K562 (cell line): ENCODE data around the gene FUBP3. TPM values are rescaled to one million over a fixed set of nuclear protein-coding genes. Genes with fewer than 3 reads are reported as not detected.
A peak's percentile ranks its signal among the peaks of the same experiment; 100 is the strongest.

ENCODE experiments used
- ARID2 ChIP-seq: fragments of 450-650 bp; IDR thresholded peaks from 2 replicates; pipeline ENCODE4 v1.6.1; 2017; ENCODE audit warnings: antibody characterized with exemption, mild to moderate bottlenecking
- BRF1 ChIP-seq: IDR thresholded peaks from 3 replicates; pipeline ENCODE4 v1.6.1; 2011; ENCODE audit warnings: borderline replicate concordance, mild to moderate bottlenecking; ENCODE audit not compliant: insufficient read length; ENCODE audit errors: extremely low read depth
- CBX5 ChIP-seq: IDR thresholded peaks from 2 replicates; pipeline ENCODE4 v1.6.1; 2014; ENCODE audit warnings: low read depth, borderline replicate concordance
- CSDE1 ChIP-seq, 2 experiments: fragments of 450-650 bp; IDR thresholded peaks; 2 replicates each; pipeline ENCODE4 v1.6.1; 2016; ENCODE audit warnings: mild to moderate bottlenecking in 1 of 2
- FOXM1 ChIP-seq, 2 experiments: fragments of 450-650 bp in 1 of 2; sonication (generic) in 1 of 2; formaldehyde crosslinking in 1 of 2; IDR thresholded peaks; 2 replicates each; pipeline versions ENCODE4 v1.6.1 to v1.9.0; 2017 to 2022; ENCODE audit warnings: low read depth in 2 of 2, mild to moderate bottlenecking in 2 of 2, missing genetic modification reagents in 1 of 2, moderate library complexity in 1 of 2
- HMG20B ChIP-seq: fragments of 250-450 bp; sonication (Bioruptor Pico); IDR thresholded peaks from 2 replicates; pipeline ENCODE4 v1.5.0; 2021; ENCODE audit warnings: mild to moderate bottlenecking
- KLF16 ChIP-seq: IDR thresholded peaks from 2 replicates; pipeline ENCODE4 v1.6.1; 2016; ENCODE audit warnings: antibody characterized with exemption
- MTA2 ChIP-seq: fragments of 450-650 bp; IDR thresholded peaks from 2 replicates; pipeline ENCODE4 v1.6.1; 2016; ENCODE audit warnings: low read depth
- MYC ChIP-seq, 2 experiments: fragments of 250-450 bp in 1 of 2; sonication (Bioruptor Pico) in 1 of 2; IDR thresholded peaks; 2 replicates each; pipeline versions ENCODE4 v1.5.1 to v1.6.1; 2012 to 2021; ENCODE audit warnings: low read depth in 2 of 2, borderline replicate concordance in 1 of 2, improper control_type of control experiment in 1 of 2, low read length in 1 of 2, mild to moderate bottlenecking in 1 of 2, moderate library complexity in 1 of 2
- NR4A1 ChIP-seq, 2 experiments: fragments of 250-450 bp in 1 of 2; fragments of 450-650 bp in 1 of 2; sonication (Bioruptor Pico) in 1 of 2; IDR thresholded peaks; 2 replicates each; pipeline versions ENCODE4 v1.4.0 to v1.6.1; 2016 to 2020; ENCODE audit warnings: mild to moderate bottlenecking in 2 of 2, missing compliant biosample characterization in 1 of 2, missing genetic modification characterization in 1 of 2, moderate library complexity in 1 of 2
- RBFOX2 ChIP-seq: fragments of 200-400 bp; formaldehyde crosslinking; IDR thresholded peaks from 2 replicates; pipeline ENCODE4 v1.6.1; 2017; ENCODE audit warnings: low read depth, mild to moderate bottlenecking, low read length, moderate library complexity
- ZBED1 ChIP-seq: IDR thresholded peaks from 2 replicates; pipeline ENCODE4 v1.6.1; 2014
- ZBTB34 ChIP-seq: fragments of 250-450 bp; sonication (Bioruptor Pico); IDR thresholded peaks from 2 replicates; pipeline ENCODE4 v1.8.0; 2021; ENCODE audit warnings: mild to moderate bottlenecking, moderate library complexity
- ZNF224 ChIP-seq: sonication (generic); formaldehyde crosslinking; IDR thresholded peaks from 2 replicates; pipeline ENCODE4 v1.8.0; 2022; ENCODE audit warnings: mild to moderate bottlenecking, missing genetic modification reagents
- ZNF232 ChIP-seq: sonication (generic); formaldehyde crosslinking; IDR thresholded peaks from 2 replicates; pipeline ENCODE4 v1.8.0; 2022; ENCODE audit warnings: mild to moderate bottlenecking, missing genetic modification reagents
- ZNF316 ChIP-seq: fragments of 450-650 bp; IDR thresholded peaks from 2 replicates; pipeline ENCODE4 v1.6.1; 2016
- ZNF41 ChIP-seq: fragments of 250-450 bp; sonication (Bioruptor Pico); conservative IDR thresholded peaks from 2 replicates; pipeline ENCODE4 v1.4.0; 2020; ENCODE audit warnings: mild to moderate bottlenecking
- ZNF551 ChIP-seq: fragments of 250-450 bp; sonication (Bioruptor Pico); IDR thresholded peaks from 2 replicates; pipeline ENCODE4 v1.5.0; 2021; ENCODE audit warnings: mild to moderate bottlenecking, moderate library complexity
- ZNF780A ChIP-seq: fragments of 250-450 bp; sonication (Bioruptor Pico); IDR thresholded peaks from 2 replicates; pipeline ENCODE4 v1.5.0; 2021; ENCODE audit warnings: mild to moderate bottlenecking
- ZNF79 ChIP-seq: fragments of 250-450 bp; sonication (Bioruptor Pico); IDR thresholded peaks from 2 replicates; pipeline ENCODE4 v1.4.0; 2020; ENCODE audit warnings: low read depth, mild to moderate bottlenecking, moderate library complexity
- polyA plus RNA-seq, 8 experiments: library from polyadenylated mRNA; depleted of rRNA in 4 of 8; stranded (reverse) in 5 of 8; unstranded in 3 of 8; fragments of >200 nt; fragmentation: Nextera tagmentation in 2 of 8; fragmentation: Illumina TruSeq in 1 of 8; extraction: Ambion mirVana in 2 of 8; extraction: Trizol in 1 of 8; gene quantifications; 2 replicates each; pipeline versions ENCODE4 v1.2.1 to v1.2.3, GENCODE V29; 2011 to 2014; ENCODE audit warnings: inconsistent platforms in 1 of 8, missing spikeins in 1 of 8
- total RNA-seq, 7 experiments: library from RNA; depleted of rRNA in 6 of 7; stranded (reverse); fragments of >200 nt in 6 of 7; fragmentation: Illumina TruSeq in 2 of 7; extraction: Trizol in 2 of 7; gene quantifications; 2 replicates each; pipeline versions ENCODE4 v1.2.1 to v1.2.3, GENCODE V29; 2011 to 2021; ENCODE audit warnings: low replicate concordance in 1 of 7
- TF ChIP-seq, protein P1 (sequence below): fragments of 250-450 bp; sonication (Bioruptor Pico); IDR thresholded peaks from 2 replicates; pipeline ENCODE4 v1.5.0; 2020; ENCODE audit warnings: mild to moderate bottlenecking, borderline replicate concordance
- TF ChIP-seq, protein P2 (sequence below): fragments of 250-450 bp; sonication (Bioruptor Pico); IDR thresholded peaks from 2 replicates; pipeline ENCODE4 v1.5.0; 2020; ENCODE audit warnings: mild to moderate bottlenecking
- TF ChIP-seq, protein P3 (sequence below): sonication (generic); formaldehyde crosslinking; IDR thresholded peaks from 2 replicates; pipeline ENCODE4 v1.5.0; 2020; ENCODE audit warnings: missing genetic modification reagents

Gene FUBP3
- total and polyA plus RNA-seq, 9 of the 15 experiments (the other 6 are each of a cell fraction or from before 2014, with no cell fraction given) = 3.0 to 64.0 (median 48.1) TPM

- TF ChIP-seq ZNF316 = no peak
- TF ChIP-seq, protein P1, sequence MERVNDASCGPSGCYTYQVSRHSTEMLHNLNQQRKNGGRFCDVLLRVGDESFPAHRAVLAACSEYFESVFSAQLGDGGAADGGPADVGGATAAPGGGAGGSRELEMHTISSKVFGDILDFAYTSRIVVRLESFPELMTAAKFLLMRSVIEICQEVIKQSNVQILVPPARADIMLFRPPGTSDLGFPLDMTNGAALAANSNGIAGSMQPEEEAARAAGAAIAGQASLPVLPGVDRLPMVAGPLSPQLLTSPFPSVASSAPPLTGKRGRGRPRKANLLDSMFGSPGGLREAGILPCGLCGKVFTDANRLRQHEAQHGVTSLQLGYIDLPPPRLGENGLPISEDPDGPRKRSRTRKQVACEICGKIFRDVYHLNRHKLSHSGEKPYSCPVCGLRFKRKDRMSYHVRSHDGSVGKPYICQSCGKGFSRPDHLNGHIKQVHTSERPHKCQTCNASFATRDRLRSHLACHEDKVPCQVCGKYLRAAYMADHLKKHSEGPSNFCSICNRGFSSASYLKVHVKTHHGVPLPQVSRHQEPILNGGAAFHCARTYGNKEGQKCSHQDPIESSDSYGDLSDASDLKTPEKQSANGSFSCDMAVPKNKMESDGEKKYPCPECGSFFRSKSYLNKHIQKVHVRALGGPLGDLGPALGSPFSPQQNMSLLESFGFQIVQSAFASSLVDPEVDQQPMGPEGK (CRISPR knock-in tag) = no peak
- no peak for TF ChIP-seq BRF1
- 0 out of 2 replicates have a peak, but pooled peaks have one; percentile 8 for TF ChIP-seq NR4A1 (CRISPR knock-in tag; IDR thresholded peaks at IDR 0.05)
- TF ChIP-seq NR4A1 (tag; IDR thresholded peaks at IDR 0.05) = 0 out of 2 replicates have a peak, but pooled peaks have one; percentile 19
- TF ChIP-seq RBFOX2 = peak; percentile 96
- no peak for TF ChIP-seq ARID2
- no peak for TF ChIP-seq ZNF780A
- TF ChIP-seq ZBTB34 = no peak
- no peak for TF ChIP-seq HMG20B (CRISPR knock-in tag)
- peak; percentile 19; the same call in 1 of the 2 replicates for TF ChIP-seq ZBED1
- peak; percentile 49 for TF ChIP-seq MYC (IDR thresholded peaks at IDR 0.05; ENCODE audit: low read depth, low read length)
- peak; percentile 50; the same call in 1 of the 2 replicates for TF ChIP-seq MYC (CRISPR knock-in tag; IDR thresholded peaks at IDR 0.05; ENCODE audit: borderline replicate concordance, low read depth)
- no peak for TF ChIP-seq ZNF41 (CRISPR knock-in tag)
- TF ChIP-seq ZNF551 = no peak
- TF ChIP-seq CBX5 = no peak
- no peak for TF ChIP-seq KLF16
- no peak for TF ChIP-seq MTA2
- TF ChIP-seq ZNF79 (CRISPR knock-in tag) = no peak
- TF ChIP-seq, protein P2, sequence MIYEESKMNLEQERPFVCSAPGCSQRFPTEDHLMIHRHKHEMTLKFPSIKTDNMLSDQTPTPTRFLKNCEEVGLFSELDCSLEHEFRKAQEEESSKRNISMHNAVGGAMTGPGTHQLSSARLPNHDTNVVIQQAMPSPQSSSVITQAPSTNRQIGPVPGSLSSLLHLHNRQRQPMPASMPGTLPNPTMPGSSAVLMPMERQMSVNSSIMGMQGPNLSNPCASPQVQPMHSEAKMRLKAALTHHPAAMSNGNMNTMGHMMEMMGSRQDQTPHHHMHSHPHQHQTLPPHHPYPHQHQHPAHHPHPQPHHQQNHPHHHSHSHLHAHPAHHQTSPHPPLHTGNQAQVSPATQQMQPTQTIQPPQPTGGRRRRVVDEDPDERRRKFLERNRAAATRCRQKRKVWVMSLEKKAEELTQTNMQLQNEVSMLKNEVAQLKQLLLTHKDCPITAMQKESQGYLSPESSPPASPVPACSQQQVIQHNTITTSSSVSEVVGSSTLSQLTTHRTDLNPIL (CRISPR knock-in tag) = no peak
- TF ChIP-seq, protein P3, sequence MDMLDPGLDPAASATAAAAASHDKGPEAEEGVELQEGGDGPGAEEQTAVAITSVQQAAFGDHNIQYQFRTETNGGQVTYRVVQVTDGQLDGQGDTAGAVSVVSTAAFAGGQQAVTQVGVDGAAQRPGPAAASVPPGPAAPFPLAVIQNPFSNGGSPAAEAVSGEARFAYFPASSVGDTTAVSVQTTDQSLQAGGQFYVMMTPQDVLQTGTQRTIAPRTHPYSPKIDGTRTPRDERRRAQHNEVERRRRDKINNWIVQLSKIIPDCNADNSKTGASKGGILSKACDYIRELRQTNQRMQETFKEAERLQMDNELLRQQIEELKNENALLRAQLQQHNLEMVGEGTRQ (CRISPR knock-in tag) = peak; percentile 98
- TF ChIP-seq ZNF232 (CRISPR knock-in tag) = no peak
- no peak for TF ChIP-seq CSDE1 (IDR thresholded peaks at IDR 0.05)
- no peak for TF ChIP-seq FOXM1 (IDR thresholded peaks at IDR 0.05; ENCODE audit: low read depth)
- TF ChIP-seq FOXM1 (CRISPR knock-in tag; IDR thresholded peaks at IDR 0.05; ENCODE audit: low read depth) = 0 out of 2 replicates have a peak, but pooled peaks have one; percentile 58
- no peak for TF ChIP-seq ZNF224 (CRISPR knock-in tag)
These were observed at the start of gene FUBP3 (continued) for GRCh38 chr9:130578865-130579737.
